ENCODE measurements around the gene RPS19.
A peak's percentile ranks its signal among the peaks of the same experiment; 100 is the strongest.
"Not testable (repeated sequence)": the region's sequence is repeated elsewhere in the genome, so short reads cannot be mapped to it uniquely, and the experiment has no call there.

The RPS19 gene

DNA sequence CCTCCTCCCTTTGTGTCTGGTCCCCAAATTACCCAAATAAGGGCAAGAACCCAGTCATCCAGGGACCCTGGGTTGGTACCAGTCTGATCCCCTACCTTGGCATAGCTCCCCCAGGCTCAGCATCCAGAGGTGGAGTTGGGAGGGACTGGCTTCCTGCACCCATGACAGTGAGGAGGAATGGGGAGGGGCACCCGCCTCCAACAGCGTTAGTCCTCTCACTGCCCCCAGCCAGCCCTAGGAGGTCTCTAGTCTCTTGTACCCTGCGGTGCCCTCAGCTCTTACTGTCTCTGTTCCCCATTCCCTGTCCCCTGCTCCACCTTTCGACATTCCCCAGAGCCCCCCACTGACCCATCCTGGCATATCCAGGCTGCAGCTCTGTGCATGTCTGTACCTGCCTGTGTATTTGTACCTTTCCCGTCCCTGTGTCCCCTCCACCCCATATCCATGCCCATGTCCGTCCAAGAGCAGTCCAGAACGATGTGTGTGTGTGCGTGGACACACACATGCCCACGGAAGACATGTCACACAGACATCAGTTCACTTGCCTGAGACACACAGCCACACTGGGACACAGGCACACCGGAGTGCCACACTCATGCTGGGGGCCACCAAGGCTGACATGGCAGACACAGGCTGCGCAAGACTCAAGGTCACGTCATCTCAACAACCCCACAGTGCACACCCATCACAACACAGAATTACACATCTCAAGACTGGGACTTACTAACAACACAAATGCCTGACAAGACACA lies 50.4 kb downstream of the RPS19 start:
- peaks cover 1 to 3% of the 10 kb centered on the region in 2 donors for H3K36me3 ChIP-seq (ENCODE audit: control insufficient read depth in 2 of 2, insufficient read depth in 2 of 2, low read length in 2 of 2)
- H3K9me3 ChIP-seq (ENCODE audit: control insufficient read depth in 2 of 2, low read length in 2 of 2) = no peaks in the 10 kb centered on the region
- no peak overlapping the region for H3K4me3 ChIP-seq (ENCODE audit: low read length in 2 of 2)
- H3K27me3 ChIP-seq (ENCODE audit: control insufficient read depth in 1 of 2, insufficient read depth in 2 of 2, low read length in 2 of 2) = peaks cover 33 to 37% of the 10 kb centered on the region in 2 donors
- H3K4me1 ChIP-seq (ENCODE audit: control insufficient read depth, insufficient read depth, low read length) = peaks cover 4% of the 10 kb centered on the region
- no peak overlapping the region for H3K27ac ChIP-seq (ENCODE audit: low read length)
- no peak overlapping the region for H3K9ac ChIP-seq (ENCODE audit: low read length in 2 of 2)

DNA sequence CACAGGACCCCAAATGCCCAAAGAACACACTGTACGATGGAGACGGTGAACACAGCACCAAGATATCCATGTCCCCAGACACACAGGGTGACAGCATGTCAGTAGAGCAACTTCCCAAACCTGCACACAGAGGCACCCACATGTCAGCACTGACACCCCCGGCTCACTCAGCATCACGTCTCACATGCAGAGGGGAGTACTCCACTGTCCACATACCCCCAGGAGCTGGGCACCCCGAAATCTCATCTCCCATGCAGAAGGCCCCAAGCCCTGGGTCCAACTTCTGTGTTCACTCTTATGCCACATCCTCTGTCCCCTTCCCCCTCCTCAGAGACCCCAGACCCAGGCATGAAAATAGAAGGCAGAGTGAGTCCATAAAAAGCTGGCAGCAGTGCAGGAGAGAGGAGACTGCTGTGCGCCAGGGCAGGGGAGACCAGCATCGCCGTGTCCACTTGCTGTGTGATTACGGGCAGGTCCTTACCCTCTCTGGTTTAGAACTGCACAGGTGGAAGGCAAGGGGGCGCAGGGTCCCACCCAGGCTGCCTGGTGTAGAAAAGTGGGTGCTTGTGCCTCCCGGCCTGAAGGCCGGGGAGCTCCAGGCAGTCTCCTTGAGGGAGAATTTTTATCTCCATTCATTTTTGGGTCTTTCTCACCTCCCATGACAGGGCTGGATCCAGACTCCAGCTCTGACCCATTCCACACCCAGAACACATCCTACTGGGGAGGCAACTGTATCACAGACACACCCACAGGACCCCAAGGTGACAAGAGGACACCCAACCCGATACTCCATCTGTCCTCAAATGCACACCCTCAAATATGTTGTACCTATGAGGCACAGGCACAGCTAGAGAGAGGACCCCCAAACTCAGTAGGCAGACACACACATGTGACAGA lies 51.2 kb downstream of the RPS19 start:
- Histone ChIP-seq H3K36me3 (ENCODE audit: control insufficient read depth in 2 of 2, insufficient read depth in 2 of 2, low read length in 2 of 2) (no peaks in the 10 kb centered on the region), H3K4me3 (ENCODE audit: low read length in 2 of 2) (no peak overlapping the region), H3K27me3 (ENCODE audit: control insufficient read depth in 1 of 2, insufficient read depth in 2 of 2, low read length in 2 of 2) (peaks cover 41 to 44% of the 10 kb centered on the region in 2 donors), H3K9me3 (ENCODE audit: control insufficient read depth in 2 of 2, low read length in 2 of 2) (no peaks in the 10 kb centered on the region), H3K27ac (ENCODE audit: low read length) (no peak overlapping the region), H3K4me1 (ENCODE audit: control insufficient read depth, insufficient read depth, low read length) (peaks cover 5% of the 10 kb centered on the region), H3K9ac (ENCODE audit: low read length in 2 of 2) (no peak overlapping the region)

DNA sequence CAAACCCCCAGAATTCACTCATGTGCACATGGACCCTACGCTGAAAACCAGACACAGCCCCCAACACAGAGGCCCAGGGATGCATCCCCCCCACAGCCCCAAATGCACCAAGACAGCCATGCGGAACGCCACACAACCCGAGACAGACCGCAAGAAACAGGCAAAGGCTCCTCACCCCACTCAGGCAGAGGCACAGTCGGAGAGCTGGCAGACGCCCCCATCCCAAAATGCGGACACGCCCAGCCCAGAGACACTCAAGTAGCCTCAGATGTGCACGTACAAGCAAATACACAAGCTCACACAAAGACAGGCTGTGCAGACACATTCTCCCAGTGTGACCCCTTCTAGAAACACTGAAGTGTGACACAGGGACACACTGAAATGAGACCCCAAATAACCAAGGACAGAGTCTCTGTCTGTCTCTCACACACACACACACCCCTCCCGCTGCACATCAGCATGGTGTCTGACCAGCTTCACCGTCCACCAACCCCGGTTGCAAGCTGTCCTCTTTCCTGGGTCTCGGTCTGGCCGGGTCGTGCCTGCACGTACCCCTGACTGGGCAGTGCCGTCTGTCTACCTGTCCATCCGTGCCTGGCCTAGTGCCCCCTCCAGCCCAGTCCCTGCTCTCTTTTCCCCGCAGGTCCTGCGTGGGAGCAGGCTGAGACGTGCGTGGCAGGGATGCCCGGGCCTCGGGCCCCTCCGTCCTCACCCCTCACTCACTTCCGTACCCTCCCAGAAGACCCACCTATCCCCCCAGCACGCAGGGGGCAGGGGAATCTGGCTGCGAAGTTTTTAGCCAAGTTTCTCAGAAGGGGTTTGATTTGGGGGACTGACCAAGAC lies 52.1 kb downstream of the RPS19 start:
- peaks cover 49 to 52% of the 10 kb centered on the region in 2 donors for H3K27me3 ChIP-seq (ENCODE audit: control insufficient read depth in 1 of 2, insufficient read depth in 2 of 2, low read length in 2 of 2)
- peaks cover 5% of the 10 kb centered on the region for H3K4me1 ChIP-seq (ENCODE audit: control insufficient read depth, insufficient read depth, low read length)
- H3K9me3 ChIP-seq (ENCODE audit: control insufficient read depth in 2 of 2, low read length in 2 of 2) = no peaks in the 10 kb centered on the region
- no peak overlapping the region for H3K4me3 ChIP-seq (ENCODE audit: low read length in 2 of 2)
- H3K9ac ChIP-seq (ENCODE audit: low read length in 2 of 2) = no peak overlapping the region
- H3K27ac ChIP-seq (ENCODE audit: low read length) = no peak overlapping the region
- no peaks in the 10 kb centered on the region for H3K36me3 ChIP-seq (ENCODE audit: control insufficient read depth in 2 of 2, insufficient read depth in 2 of 2, low read length in 2 of 2)

DNA sequence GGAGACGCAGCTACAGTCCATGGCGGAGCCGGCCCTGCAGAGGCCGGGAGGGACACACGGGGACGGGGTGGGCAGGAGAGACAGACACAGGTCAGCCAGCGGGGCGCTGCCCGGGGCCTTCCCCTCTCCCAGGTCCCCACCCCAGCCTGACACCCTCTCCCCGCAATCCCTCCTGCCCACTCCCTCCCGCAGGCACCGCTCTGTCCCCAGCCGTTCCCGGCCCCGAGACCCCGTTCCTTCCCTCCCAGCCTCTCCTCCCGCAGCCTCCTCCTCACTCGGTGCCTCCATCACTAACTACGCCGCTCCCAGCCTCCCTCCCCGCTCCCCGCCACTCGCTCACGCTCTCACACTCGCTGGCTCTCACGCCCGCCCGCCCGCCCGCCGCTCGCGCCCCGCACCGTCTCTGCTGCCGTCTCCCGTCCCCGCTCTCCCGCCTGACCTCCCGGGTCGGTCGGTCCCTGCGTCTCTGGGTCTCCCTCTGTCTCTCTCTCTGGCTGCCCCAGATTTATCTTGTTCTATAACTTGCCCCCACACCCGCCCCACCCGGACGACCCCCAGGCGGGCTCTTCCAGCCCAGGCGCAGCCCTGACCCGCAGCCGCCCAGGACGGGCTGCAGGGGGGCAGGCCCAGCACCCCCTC lies 53.0 kb downstream of the RPS19 start:
- H3K9me3 ChIP-seq (ENCODE audit: control insufficient read depth in 2 of 2, low read length in 2 of 2) = no peaks in the 10 kb centered on the region
- H3K27me3 ChIP-seq (ENCODE audit: control insufficient read depth in 1 of 2, insufficient read depth in 2 of 2, low read length in 2 of 2) = peaks cover 58% of the 10 kb centered on the region in 2 donors
- H3K4me1 ChIP-seq (ENCODE audit: control insufficient read depth, insufficient read depth, low read length) = peaks cover 5% of the 10 kb centered on the region
- H3K36me3 ChIP-seq (ENCODE audit: control insufficient read depth in 2 of 2, insufficient read depth in 2 of 2, low read length in 2 of 2) = no peaks in the 10 kb centered on the region
- no peak overlapping the region for H3K4me3 ChIP-seq (ENCODE audit: low read length in 2 of 2)
- no peak overlapping the region for H3K9ac ChIP-seq (ENCODE audit: low read length in 2 of 2)
- H3K27ac ChIP-seq (ENCODE audit: low read length) = no peak overlapping the region

DNA sequence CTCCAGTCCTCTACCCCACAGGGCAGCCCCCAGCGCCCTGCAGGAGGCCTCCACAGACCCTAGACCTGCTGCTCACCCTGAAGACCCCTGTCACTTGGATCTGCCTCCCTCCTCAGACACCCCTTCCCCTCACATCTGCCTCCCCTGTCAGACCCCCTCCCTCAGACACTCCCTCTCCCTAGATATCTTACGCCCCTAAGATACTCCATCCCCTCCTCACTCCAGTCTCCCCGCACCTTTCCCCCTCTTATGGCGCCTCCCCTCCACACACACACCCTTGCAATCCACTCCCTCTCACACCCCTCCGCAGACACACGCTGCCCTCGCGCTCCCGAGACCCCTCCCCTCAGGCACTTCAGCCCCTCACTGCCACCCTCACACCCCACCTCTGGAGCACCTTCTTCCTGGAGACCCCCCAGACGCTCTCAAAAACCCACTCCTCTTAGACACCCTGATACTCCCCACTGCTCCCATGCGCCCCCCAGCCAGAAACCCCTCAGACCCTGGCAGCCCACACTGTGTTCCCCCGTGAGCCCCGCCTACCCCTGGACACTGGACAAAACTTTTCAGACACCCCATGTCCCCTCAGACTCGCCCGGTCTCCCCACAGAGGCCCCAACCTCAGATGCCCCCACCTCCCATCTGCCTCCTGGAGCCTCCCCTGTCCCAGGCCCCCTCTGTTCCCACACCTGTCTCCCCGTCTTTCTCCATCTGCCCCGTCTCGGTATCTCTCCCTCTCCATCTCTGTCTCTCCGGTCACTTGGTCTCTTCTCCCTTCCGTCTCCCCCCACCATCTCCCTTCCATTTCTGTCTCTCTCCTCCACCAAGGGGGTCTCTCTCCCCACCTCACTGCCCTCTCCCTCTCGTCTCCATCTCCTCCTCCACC lies 53.7 kb downstream of the RPS19 start:
- Histone ChIP-seq H3K4me1 (ENCODE audit: control insufficient read depth, insufficient read depth, low read length) (peaks cover 5% of the 10 kb centered on the region), H3K27me3 (ENCODE audit: control insufficient read depth in 1 of 2, insufficient read depth in 2 of 2, low read length in 2 of 2) (peaks cover 63 to 65% of the 10 kb centered on the region in 2 donors), H3K36me3 (ENCODE audit: control insufficient read depth in 2 of 2, insufficient read depth in 2 of 2, low read length in 2 of 2) (no peaks in the 10 kb centered on the region), H3K9ac (ENCODE audit: low read length in 2 of 2) (no peak overlapping the region), H3K4me3 (ENCODE audit: low read length in 2 of 2) (no peak overlapping the region), H3K27ac (ENCODE audit: low read length) (no peak overlapping the region), H3K9me3 (ENCODE audit: control insufficient read depth in 2 of 2, low read length in 2 of 2) (no peaks in the 10 kb centered on the region)

DNA sequence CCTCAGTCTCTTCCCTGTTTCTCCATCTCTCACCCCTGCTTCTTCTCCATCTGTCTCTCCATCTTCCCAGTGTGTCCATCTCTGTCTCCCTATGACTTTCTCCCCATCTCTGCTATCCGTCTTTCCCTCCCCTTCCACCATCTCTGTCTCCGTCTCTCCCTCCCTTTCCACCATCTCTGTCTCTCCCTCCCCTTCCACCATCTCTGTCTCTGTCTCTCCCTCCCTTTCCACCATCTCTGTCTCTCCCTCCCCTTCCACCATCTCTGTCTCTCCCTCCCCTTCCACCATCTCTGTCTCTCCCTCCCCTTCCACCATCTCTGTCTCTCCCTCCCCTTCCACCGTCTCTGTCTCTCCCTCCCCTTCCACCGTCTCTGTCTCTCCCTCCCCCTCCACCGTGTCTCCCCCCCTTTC lies 54.4 kb downstream of the RPS19 start:
- H3K9me3 ChIP-seq (ENCODE audit: control insufficient read depth in 2 of 2, low read length in 2 of 2); H3K9ac ChIP-seq (ENCODE audit: low read length in 2 of 2); H3K27ac ChIP-seq (ENCODE audit: low read length); H3K4me3 ChIP-seq (ENCODE audit: low read length in 2 of 2); H3K4me1 ChIP-seq (ENCODE audit: control insufficient read depth, insufficient read depth, low read length); H3K36me3 ChIP-seq (ENCODE audit: control insufficient read depth in 2 of 2, insufficient read depth in 2 of 2, low read length in 2 of 2): not testable (repeated sequence)
- peaks cover 63 to 71% of the 10 kb centered on the region in 2 donors for H3K27me3 ChIP-seq (ENCODE audit: control insufficient read depth in 1 of 2, insufficient read depth in 2 of 2, low read length in 2 of 2)

DNA sequence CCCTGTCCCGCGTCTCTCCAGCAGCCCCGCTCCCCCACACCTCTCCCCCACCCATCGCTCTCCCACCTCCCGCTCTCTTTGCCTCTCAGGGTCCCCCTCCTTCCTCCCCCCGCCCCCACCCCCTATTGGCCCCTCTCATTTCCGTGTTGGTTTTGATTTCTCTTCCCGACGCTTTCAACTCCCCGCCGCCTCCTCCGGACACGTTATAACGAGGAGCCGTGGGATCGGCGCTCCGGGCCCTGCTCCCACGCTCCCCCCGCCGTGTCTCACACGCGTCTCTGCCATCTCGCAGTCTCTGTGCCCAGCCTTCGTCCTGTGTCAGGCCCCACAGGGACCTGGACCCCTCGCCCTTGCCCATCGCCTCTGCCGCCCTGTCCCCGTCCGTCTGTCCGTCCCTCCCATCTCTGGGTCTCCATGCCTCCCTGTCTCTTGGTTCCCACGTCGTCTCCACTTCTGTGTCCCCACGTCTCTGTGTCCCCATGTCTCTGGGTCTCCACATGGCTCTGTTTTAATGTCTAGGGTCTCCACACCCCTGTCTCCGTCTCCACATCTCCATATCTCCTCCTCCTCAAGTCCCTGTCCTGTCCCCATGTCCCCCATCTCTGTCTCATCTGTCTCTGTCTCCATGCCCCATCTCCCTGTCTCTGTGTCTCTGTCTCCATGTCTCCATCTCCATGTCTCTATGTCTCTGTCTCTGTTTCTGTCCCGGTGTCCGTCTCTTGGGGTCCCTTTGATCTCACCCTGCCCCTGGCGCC lies 55.1 kb downstream of the RPS19 start:
- H3K9ac ChIP-seq (ENCODE audit: low read length in 2 of 2) = no peak overlapping the region
- H3K27ac ChIP-seq (ENCODE audit: low read length) = no peak overlapping the region
- no peaks in the 10 kb centered on the region for H3K9me3 ChIP-seq (ENCODE audit: control insufficient read depth in 2 of 2, low read length in 2 of 2)
- no peaks in the 10 kb centered on the region for H3K36me3 ChIP-seq (ENCODE audit: control insufficient read depth in 2 of 2, insufficient read depth in 2 of 2, low read length in 2 of 2)
- peaks cover 70 to 77% of the 10 kb centered on the region in 2 donors for H3K27me3 ChIP-seq (ENCODE audit: control insufficient read depth in 1 of 2, insufficient read depth in 2 of 2, low read length in 2 of 2)
- H3K4me1 ChIP-seq (ENCODE audit: control insufficient read depth, insufficient read depth, low read length) = peaks cover 5% of the 10 kb centered on the region
- H3K4me3 ChIP-seq (ENCODE audit: low read length in 2 of 2) = peak overlapping the region in 1 of 2 donors; percentile 29

DNA sequence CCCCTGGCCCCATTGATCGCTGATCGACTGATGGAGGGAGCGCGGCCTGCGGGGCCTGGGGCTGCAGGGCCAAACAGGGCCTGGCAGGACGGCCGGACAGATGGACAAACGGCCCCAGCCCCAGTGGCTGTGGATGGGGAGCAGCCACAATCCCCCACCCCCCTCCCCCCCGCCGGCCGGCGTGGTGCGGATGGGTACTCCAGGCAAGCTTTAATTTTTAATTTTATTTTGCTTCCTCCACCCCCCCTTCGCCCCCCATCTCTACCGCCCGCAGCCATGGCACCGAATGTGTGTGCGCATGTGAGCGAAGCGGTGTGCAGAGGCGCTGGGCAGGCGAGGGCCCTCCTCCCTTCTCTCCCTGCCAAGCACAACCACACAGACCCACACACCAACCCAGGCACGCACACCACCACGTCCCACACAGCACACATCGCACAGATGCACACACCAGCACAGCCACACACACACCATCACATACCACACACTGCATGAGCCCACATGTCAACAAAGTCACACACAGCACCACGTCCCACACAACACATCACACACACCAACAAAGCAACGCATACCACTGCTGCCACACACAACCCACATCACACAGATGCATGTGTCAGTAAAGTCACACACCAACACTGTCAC lies 55.8 kb downstream of the RPS19 start:
- H3K4me3 ChIP-seq (ENCODE audit: low read length in 2 of 2) = no peak overlapping the region
- H3K9ac ChIP-seq (ENCODE audit: low read length in 2 of 2) = no peak overlapping the region
- H3K4me1 ChIP-seq (ENCODE audit: control insufficient read depth, insufficient read depth, low read length) = peaks cover 5% of the 10 kb centered on the region
- H3K27ac ChIP-seq (ENCODE audit: low read length) = no peak overlapping the region
- no peaks in the 10 kb centered on the region for H3K36me3 ChIP-seq (ENCODE audit: control insufficient read depth in 2 of 2, insufficient read depth in 2 of 2, low read length in 2 of 2)
- peaks cover 75 to 79% of the 10 kb centered on the region in 2 donors for H3K27me3 ChIP-seq (ENCODE audit: control insufficient read depth in 1 of 2, insufficient read depth in 2 of 2, low read length in 2 of 2)
- no peaks in the 10 kb centered on the region for H3K9me3 ChIP-seq (ENCODE audit: control insufficient read depth in 2 of 2, low read length in 2 of 2)

DNA sequence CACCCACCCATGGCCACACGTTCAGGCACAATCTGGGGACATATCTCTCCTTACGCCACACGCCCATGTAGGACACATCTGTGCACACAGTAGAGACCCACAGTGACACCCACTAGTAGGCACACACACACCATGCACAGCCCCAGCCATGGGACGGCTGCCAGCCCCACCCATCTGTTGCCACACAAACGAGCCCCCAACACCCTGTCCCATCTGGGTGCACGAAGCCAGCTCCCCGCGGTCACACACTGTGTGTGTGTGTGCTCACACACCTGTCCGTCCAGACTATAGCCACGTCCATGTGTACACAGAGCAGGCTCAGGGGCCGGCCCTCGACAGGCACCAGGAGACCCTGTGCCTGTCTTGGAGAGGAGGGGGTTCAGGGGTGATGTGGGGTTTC lies 57.6 kb downstream of the RPS19 start:
- H3K4me1 ChIP-seq (ENCODE audit: control insufficient read depth, insufficient read depth, low read length) = peaks cover 5% of the 10 kb centered on the region
- no peak overlapping the region for H3K4me3 ChIP-seq (ENCODE audit: low read length in 2 of 2)
- H3K27ac ChIP-seq (ENCODE audit: low read length) = no peak overlapping the region
- H3K9me3 ChIP-seq (ENCODE audit: control insufficient read depth in 2 of 2, low read length in 2 of 2) = no peaks in the 10 kb centered on the region
- peaks cover 75 to 80% of the 10 kb centered on the region in 2 donors for H3K27me3 ChIP-seq (ENCODE audit: control insufficient read depth in 1 of 2, insufficient read depth in 2 of 2, low read length in 2 of 2)
- no peaks in the 10 kb centered on the region for H3K36me3 ChIP-seq (ENCODE audit: control insufficient read depth in 2 of 2, insufficient read depth in 2 of 2, low read length in 2 of 2)
- H3K9ac ChIP-seq (ENCODE audit: low read length in 2 of 2) = no peak overlapping the region

All from stomach smooth muscle (tissue), 2 donors.